GM04503 (cell line): ENCODE results near the gene TRIM62.

Experiments
- DNase-seq: peaks from one replicate; pipeline ENCODE4 v3.0.0-alpha.2; 2012; ENCODE audit warnings: low read depth

TRIM62 gene

DNA sequence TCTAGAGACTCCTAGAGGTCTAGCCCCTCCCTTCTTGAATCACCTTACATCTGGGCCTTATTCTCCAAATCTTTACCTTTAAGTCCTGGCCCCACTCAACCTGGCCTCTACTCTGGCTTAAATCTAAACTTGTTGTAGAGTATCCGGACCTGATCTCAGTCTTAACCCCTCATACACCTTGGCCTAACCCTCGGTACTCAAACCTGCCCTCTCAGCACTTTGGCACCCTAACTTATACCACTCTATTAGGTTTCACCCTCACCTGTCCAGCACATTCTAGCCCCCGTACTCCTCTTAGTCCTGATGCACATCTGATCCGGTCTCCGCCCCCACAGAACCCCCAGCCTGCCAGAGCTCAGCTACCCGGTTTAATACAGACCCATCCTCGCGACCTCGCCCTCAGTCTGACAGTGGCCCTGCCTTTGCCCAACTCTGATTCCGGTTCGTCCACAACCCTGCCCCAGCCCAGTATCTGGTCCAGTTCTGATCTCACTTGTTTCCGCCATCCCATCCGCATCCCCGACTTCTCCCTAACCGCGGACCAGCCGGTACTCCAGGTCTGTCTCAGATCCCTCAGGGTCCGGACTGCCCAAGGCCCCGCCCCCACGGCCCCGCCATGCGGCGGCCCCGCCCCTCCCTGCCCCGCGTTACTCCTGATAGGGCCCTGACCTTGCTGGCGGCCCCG, 1.5 kb downstream of the TRIM62 start:
- no peak for DNase-seq

DNA sequence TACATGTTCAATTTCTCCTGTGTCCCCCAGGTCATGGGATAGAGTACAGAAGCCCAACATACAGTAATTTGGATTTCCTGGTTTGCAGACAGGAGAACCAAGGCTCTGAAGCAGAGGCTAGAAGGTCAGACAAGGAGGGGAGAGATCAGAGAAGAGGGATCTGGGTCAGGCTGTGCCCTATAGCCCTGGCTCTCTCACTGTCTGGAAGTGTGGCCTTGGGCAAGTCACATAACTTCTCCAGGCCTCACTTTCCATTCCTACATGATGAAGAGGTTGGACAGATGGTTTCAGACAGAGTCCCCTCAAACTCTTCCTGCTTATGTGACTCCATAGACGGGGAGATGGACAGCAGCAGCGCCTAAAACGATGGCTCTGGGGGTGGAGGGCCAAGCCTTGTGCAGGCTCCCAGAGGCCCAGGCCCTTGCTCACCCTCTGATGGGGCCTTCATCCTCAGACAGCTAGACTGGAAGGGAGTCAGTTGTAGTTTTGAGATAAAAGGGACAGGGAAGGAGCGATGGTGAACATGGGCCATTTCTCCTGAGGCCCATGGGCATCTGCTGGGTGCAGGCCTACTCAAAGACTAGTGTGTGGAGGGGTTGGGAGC, 2.9 kb downstream of the TRIM62 start:
- no peak for DNase-seq

DNA sequence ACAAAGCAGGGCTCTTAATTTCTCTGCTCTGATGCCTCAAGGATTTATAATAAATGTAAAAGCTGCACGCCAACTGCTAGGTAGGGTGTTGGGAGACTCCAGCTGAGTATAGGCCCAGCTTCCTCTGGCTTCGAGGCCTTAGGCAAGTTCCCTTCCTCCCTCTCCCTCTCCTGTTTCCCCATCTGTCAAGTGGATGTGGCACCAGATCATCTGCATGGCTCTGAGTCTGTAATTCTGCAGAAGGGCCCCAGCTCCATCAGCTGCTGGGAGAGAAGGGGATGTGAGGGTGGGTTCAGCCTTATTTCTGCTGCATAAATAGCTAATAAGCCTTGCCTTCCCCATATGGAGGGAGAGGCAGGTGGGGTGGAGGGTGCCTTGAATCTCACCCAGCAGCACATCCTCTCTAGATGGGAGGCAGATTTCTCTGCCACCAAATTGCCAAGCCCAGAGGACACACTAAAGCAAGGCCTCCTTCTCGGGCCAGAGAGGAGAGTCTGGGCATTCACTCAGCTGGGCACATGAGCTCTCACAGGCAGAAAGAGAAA, 3.8 kb downstream of the TRIM62 start:
- no peak for DNase-seq

DNA sequence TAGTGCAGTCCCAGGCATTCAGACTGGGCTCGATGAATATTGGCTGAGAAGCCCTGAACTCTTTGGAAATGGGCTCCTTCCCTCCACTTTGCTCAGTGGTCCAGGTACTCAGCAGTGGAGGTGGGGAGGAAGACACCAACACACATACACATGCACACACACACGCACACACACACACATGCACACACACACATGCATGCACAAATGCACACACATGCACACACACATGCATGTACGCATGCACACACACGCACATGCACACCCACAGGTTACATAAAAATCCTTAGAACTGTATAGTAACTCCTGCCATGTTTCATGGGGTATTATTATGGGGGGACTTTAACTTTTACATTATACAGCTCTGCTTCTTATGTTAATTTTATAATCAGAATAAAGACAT, 5.0 kb downstream of the TRIM62 start:
- no peak for DNase-seq

DNA sequence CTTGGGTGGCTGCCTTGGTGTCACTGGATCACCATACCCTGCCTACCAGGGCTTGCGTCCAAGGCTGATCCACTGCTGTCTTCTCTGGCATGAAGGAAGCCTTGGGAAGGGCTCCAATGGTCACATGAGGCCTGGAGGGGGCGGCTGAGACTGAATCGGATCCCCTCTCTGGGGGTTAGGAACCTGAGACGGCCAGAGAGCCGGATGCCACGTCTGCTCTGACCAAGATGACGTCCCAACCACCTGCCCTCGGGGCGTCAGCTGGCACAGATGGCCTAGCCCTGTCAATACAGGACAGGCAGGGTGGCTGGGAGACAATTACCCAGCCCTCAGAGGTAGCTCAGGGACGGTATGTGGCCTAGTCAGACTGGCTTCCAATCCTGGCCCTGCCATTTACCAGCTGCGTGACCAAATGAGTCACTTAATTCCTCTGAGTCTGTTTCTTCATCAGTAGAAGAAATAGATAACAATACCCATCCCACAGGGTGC, 5.4 kb downstream of the TRIM62 start:
- no peak for DNase-seq

DNA sequence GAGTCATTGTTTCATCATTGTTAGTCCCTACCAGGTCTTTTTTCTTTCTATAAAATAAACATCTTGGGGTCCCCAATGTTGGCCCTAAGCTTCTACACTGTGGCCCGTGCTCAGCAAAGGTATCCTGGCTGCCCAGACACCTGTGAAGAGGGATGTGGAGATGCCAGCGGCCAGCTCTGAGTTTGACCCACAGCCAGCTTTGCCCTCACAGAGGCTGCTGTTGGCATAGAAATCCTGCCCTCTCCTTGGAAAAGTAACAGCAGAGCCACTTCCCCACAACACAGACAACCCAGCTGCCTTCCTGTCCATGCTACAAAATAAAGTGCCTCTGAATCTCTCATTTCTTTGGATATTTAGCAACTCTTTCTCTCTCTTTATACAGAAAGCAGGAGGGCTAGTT, 6.0 kb downstream of the TRIM62 start:
- DNase-seq, result no peak

DNA sequence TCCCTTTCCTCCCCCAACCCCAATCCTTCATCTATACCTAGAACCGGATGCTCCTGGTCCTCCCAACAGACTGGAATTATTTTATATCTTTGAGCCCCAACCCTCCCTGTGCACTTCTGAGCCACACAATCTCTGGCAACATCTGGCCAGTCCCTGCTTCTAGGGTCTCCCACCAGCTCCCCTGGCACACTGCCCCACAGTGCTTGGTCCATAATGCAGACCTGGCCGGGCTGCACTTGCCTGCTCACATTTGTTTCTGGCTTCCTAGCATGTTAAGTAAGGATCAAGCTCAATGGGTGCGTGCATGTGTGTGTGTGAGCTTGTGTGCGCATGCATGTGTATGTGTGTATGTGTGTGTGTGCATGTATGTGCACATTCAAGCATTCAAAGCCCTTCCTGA, 8.8 kb downstream of the TRIM62 start:
- no peak for DNase-seq

DNA sequence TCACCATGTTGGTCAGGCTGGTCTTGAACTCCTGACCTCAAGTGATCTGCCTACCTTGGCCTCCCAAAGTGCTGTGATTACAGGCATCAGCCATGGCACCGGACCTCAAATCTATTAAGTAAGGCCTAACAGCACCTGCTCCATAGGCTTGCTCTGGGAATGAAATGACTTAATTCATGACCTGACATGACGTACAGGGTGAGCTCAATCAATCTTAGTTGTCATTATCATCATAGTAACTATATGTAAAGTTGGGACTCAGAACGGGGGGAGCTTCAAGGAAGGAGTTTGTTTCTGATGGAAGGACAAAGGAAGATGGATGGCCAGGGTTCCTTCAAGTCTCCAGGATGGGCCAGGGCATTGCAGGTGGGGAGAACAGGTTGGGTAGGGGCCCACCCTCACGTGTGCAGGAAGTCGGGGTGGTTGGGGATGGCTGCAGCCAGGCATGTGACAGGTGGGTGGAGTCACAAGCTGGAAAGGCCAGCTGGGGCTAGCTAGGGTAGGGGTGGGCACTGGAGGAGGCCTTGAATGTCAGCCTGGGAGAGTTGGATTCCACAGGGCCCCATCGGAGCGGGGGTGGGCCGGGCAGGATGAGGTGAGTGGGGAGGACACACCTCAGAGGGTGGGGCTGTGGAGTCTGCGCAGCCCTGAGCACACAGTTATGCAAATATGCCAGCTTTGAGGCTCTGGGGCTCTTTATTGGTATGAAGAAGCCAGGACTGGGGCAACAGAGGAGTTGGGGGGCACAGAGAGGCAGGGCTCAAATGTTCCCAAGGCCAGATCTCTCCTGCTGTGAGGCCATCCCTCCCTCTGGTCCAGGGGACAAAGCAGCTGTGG, 9.6 kb downstream of the TRIM62 start:
- no peak for DNase-seq

DNA sequence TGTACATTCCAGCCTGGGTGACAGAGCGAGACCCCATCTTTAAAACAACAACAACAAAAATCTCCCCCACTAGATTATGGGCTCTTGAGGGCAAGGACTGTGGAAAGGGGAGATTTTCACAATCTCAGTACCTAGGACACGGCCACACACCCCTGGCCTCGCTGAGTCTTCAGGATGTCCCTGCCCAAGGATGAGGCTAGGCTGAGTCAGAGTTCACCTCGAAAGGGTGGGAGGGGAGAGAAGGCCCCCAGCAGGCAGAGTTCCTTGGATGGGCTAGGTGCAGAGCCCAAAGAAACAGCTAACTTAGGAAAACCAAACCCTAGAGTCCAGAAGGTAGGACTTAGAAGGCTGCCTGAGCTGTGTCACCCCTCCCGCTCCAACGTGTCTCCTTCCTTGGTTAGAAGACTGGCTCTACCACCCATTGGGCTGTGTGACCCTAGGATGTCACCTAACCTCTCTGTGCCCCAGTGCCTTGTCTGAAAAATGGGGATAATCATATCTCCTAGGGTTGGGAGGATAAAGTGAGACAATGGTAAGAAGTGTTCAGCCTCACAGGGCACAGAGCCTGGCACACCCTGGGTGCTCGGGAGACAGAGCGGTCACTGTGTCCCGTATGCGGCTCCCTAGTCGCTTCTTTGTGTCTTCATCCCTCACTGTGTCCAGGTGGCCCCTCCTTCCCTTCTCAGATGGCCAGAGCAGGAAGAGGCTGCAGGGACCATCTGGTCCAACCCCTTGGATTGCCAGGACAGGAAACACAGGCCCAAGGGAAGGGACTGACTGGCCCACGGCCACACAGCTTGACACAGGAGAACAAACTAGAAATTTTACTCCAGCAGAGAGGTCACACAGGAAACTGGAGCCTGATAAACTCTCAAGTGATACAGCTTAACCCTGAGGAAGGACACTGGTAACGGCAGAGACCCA, 11.2 kb downstream of the TRIM62 start:
- DNase-seq, result no peak

DNA sequence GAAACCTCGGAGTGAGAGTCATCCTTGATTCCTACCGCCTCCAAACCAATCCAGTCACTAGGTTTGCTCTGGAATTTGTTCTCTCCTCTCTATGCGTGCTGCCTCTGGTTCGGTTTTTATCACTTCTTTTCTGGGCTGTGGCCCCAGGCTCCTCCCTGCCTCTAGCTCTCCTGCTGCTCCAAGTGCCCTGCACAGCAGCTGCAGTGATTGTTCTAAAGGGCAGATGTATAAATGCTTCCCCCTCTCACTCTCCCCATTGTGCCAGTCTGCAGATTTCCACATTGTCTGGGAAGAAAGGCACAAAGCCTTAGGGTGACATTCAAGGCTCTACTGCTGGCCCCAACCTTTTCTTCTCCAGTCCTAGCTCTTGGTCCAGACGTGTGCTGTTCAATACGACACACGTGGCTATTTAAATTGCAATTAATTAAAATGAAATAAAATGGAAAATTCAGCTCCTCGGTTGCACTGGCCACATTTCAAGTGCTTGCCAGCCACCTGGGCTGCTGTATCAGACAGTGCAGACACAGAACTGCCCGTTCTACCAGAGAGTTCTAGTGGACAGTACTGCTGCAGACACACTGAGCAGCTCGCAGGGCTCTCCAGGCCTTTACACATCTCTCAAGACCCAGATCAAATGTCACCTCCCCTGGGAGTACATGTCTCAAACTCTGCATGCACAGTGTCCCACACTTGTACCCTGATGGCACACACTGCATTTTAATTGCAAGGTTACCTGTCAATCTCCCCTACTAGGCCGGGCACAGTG, 12.4 kb downstream of the TRIM62 start:
- no peak for DNase-seq

DNA sequence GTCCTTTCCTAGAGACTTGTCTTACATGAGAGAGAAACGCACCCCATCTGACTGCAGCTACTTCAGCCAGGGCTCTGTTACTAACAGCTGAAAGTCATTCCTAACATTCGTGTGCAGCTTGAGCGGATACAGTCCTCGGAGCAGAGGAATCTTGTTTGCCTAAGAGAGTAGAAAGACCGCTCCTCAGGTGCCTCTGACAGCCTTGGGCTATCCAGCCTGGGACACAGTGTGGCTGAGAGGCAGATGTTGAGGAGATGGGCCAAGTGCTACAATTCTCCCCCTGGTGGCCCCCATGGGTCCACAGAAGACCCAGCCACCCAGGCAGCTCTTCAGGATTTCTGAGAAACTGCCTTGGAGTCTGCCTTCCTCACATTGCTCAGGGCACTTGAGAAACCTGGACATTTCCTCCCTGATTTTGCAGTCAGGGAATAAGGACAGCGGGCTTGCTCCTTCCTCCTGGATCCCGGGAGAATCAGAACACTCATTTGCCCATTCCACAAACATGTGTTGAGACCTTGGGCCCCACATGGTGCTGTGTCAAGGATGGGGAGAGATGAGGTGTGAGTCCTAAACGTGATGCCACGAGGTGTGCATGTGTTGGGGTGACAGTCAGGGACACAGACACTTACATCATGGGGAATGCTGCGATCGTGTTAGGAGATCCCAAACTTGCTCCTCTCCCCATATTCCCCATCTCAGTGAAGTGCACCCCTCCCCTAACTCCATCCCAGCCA, 13.1 kb downstream of the TRIM62 start:
- no peak for DNase-seq

DNA sequence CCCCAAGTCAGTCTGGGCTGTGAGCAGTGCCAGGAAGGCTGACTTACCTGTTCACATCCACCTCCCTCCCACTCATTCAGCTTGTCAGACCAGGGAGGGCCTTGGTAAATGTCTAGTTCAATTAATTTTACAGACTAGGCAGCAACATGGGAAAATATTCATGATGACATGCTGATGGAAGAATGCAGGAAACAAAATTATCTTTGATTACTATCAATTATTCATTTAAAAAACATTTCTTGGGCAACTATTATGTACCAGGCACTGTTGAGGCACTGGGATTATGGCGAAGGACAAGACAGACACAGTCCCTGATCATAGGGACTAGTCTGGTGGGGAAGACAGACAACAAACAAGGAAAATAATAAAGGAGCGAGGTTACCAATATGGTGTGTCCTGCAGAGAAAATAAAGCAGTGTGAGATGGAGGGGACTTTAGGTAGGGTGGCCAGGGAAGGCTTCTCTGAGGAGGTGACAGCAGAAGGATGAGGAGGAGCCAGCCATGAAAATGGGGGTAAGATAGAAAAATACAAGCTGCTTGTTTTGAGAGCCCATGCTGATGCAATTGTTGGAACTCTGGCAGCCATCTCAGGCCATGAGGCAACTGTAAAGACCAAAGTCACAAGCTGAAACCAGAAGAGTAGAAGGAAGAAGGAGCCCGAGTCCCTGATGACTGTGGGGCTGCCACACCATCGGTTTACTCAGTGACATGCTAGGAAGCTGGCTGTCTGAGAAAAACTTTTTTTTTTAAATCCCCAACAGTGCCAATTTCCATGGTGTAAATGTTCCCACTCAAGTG, 14.0 kb downstream of the TRIM62 start:
- no peak for DNase-seq

DNA sequence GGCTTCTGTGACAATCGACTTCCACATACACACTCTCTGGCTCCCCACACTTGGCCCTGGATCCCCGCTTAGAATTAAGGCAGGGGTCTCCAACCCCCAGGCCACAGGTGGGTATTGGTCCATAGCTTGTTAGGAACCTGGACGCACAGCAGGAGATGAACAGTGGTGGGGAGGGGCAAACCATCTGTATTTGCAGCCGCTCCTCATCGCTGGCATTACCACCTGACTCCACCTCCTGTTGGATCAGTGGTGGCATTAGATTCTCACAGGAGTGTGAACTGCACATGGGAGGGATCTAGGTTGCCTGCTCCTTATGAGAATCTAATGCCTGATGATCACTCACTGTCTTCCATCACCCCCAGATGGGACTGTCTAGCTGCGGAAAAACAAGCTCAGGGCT, 16.0 kb downstream of the TRIM62 start:
- DNase-seq, result no peak

DNA sequence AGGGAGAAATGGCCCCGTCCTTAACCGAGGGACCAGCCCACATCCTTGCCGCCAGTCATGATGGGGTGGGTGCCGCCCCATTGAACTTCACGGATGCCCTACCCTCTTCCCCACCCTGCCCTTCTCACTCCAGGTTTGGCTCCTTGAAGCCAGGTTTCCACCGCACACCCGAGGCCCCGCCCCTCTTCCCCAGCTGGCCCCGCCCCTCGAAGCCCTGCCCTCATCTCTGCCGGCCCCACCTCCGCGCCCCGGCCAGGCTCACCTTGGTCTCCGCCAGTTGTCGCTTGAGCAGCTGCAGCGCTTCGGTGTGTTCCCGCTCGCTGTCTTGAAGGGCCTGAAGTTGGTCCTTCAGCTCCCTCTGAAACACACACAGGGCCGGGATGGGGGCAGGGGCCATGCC, 16.6 kb downstream of the TRIM62 start:
- DNase-seq, result no peak

DNA sequence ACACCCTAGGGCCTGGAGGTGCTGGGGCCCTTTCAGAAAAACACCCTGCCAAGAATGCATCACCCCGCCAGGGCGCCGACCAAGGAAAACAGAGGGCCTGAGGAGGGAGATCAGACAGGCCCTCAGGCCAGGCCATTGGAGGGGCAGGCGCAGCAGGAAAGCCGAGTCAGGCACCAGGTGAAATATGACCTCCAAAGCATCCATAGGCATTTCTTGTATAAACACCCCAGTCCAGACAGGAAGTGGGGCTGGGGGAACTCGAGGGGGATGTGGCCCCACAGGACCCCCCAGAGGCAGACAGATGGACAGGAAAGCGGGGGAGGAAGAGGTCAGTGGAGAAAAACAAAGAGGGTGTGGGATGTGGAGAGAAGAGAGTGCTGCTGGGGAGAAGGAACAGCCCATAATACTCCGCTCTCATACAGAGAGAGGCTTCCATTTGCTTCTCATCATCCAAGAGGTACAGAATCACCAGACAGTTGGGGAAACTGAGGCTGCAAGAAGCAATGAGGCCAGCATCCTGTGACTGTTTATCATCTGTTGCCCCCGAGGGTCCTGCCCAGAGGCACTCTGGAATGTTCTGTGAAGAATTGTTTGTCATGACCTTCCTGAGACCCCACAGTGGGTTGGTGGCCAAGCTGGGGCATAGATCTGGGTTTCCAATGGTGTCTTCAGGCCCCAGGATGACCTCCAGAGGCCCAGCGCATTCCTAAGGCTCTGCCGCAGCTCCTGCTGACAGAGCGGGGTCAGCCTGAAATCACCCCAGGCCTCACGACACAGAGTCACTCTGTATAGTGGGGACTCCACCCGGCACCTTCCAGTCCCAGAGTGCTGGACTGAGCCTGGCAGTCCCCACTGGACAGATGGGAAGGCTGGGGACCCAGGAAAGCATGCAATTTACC, 18.0 kb downstream of the TRIM62 start:
- DNase-seq, result no peak

DNA sequence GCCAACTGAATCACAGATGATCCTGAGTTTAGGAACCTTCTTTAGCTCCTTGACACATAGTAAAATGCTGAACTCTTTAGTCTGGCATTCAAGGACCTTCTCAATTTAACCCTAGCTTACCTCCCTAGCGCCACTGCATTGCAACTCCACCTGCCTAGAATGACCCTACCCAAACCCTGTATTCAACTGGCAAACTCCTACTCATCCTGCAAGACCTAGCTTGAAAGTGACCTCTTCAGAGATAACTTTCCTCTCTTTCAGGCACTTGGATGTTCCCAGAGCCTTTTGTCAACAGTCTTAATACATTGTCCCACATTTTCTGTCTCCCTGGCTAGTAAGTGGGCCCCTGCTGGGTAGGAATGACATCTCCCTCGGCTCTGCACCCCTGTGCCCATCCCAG, 19.7 kb downstream of the TRIM62 start:
- DNase-seq, result no peak

DNA sequence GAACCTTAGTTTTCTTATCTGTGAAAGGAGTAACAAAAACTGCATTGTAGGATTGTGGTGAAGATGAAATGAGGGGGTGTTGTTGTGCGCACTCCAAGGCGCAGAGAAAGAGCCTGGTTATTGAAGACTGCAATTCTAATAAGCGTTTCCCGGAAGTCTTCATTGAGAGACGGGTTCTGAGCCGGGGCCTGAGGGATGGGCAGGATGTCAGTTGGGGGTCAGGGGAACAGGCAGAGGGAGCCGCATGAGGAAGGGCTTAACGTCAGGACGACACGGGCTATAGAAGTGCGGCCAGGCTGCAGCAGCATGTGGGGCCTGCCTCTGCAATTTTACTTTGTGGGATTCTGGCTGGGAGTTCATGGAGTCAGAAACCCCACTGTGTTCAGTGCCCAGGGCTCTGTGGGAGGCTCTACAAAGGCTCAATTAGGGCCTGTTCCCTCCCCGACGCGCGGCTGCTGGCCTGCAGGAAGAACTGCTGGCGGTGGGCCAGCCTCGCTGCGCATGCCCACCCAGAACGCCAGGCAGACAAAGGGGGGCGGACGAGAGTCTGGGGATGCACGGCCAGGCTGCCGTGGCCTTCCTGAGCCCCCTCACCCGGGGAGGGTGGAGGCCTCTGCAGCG, 20.7 kb downstream of the TRIM62 start:
- DNase-seq, result no peak

DNA sequence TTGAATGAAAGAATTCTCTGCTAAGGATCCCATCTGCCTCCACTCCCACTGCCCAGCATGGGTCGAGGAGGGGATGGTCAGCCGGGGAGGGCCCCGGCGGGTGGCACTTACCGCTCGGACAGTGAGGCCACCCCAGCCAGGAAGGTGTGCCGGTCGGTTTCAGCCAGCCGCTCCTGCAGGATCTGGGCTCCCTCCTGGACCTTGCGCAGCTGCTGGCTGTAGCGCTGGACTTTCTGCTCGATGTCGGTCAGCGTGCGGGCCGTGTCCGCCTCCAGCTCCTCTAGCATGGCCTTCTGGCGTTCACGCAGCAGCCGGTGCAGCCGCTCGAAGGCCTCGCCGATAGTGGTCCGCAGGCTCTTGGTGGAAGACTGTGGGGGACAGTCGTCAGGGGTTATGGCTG, 22.3 kb downstream of the TRIM62 start:
- no peak for DNase-seq
